Chondrocyte (in vitro differentiated cells): Measurements from ENCODE around the gene LRP11. TPM values are rescaled to one million over a fixed set of nuclear protein-coding genes. Genes with fewer than 3 reads are reported as not detected.

Source experiments
- DNase-seq: peaks from one replicate; pipeline ENCODE4 v3.0.0; 2021; ENCODE audit warnings: mixed read lengths, low spot score
- H3K27ac Mint-ChIP-seq: one replicate; pipeline ENCODE4 v1.8.0; 2021; ENCODE audit warnings: mild to moderate bottlenecking, moderate library complexity, mixed read lengths; ENCODE audit not compliant: unreplicated experiment
- H3K27me3 Mint-ChIP-seq: 2 replicates; pipeline ENCODE4 v1.8.0; 2021; ENCODE audit warnings: low read depth, mixed read lengths
- H3K36me3 Mint-ChIP-seq: 2 replicates; pipeline ENCODE4 v1.8.0; 2021; ENCODE audit warnings: low read depth, mixed read lengths
- H3K4me1 Mint-ChIP-seq: 2 replicates; pipeline ENCODE4 v1.8.0; 2021; ENCODE audit warnings: low read depth, mild to moderate bottlenecking, mixed read lengths
- H3K4me3 Mint-ChIP-seq: one replicate; pipeline ENCODE4 v1.8.0; 2021; ENCODE audit warnings: mild to moderate bottlenecking, moderate library complexity, mixed read lengths; ENCODE audit not compliant: unreplicated experiment
- H3K9me3 Mint-ChIP-seq: 2 replicates; pipeline ENCODE4 v1.8.0; 2021; ENCODE audit warnings: low read depth, mixed read lengths
- CTCF ChIP-seq: fragments of 200-600 bp; sonication (generic); IDR thresholded peaks from 2 replicates; pipeline ENCODE4 v1.5.0; 2021; ENCODE audit warnings: antibody characterized with exemption, mild to moderate bottlenecking, moderate library complexity
- total RNA-seq: library from RNA; stranded (reverse); gene quantifications from 3 replicates; pipeline ENCODE4 v1.2.1, GENCODE V29; 2021

Gene LRP11
- total RNA-seq, 1 donor from 2014 or later = 61.9 TPM

GRCh38 chr6:149900620-149901443 is 36.7 kb upstream of the LRP11 start:
- H3K9me3 Mint-ChIP-seq = no peaks in the 10 kb centered on the region
- TF ChIP-seq CTCF = no peak
- H3K27me3 Mint-ChIP-seq = no peaks in the 10 kb centered on the region
- H3K4me3 Mint-ChIP-seq = no peak overlapping the region
- H3K36me3 Mint-ChIP-seq = no peaks in the 10 kb centered on the region
- no peak for DNase-seq
- H3K27ac Mint-ChIP-seq = no peak overlapping the region
- peaks cover 25% of the 10 kb centered on the region for H3K4me1 Mint-ChIP-seq

GRCh38 chr6:149899926-149900619 is 35.9 kb upstream of the LRP11 start:
- no peaks in the 10 kb centered on the region for H3K27me3 Mint-ChIP-seq
- no peak overlapping the region for H3K27ac Mint-ChIP-seq
- TF ChIP-seq CTCF = no peak
- H3K4me1 Mint-ChIP-seq = peaks cover 33% of the 10 kb centered on the region
- no peaks in the 10 kb centered on the region for H3K36me3 Mint-ChIP-seq
- DNase-seq = no peak
- H3K9me3 Mint-ChIP-seq = no peaks in the 10 kb centered on the region
- no peak overlapping the region for H3K4me3 Mint-ChIP-seq

- Mint-ChIP-seq H3K36me3 (no peaks in the 10 kb centered on the region), H3K27me3 (no peaks in the 10 kb centered on the region), H3K4me3 (no peak overlapping the region), H3K4me1 (peaks cover 38% of the 10 kb centered on the region), H3K27ac (no peak overlapping the region), H3K9me3 (no peaks in the 10 kb centered on the region)
- no peak for DNase-seq
- no peak for TF ChIP-seq CTCF
These were observed 35.3 kb upstream of the LRP11 start for GRCh38 chr6:149899486-149899885.

- DNase-seq = no peak
- Mint-ChIP-seq H3K9me3 (no peaks in the 10 kb centered on the region), H3K4me3 (no peak overlapping the region), H3K4me1 (peaks cover 39% of the 10 kb centered on the region), H3K27ac (no peak overlapping the region), H3K27me3 (no peaks in the 10 kb centered on the region), H3K36me3 (no peaks in the 10 kb centered on the region)
- TF ChIP-seq CTCF = no peak
These were observed 34.8 kb upstream of the LRP11 start for GRCh38 chr6:149898966-149899365.

- peaks cover 39% of the 10 kb centered on the region for H3K4me1 Mint-ChIP-seq
- H3K4me3 Mint-ChIP-seq = peak within 1 kb of the TSS; percentile 60
- no peak for DNase-seq
- H3K9me3 Mint-ChIP-seq = no peaks in the 10 kb centered on the region
- peak within 1 kb of the TSS; percentile 93 for H3K27ac Mint-ChIP-seq
- peak; percentile 29 for TF ChIP-seq CTCF
- no peaks in the 10 kb centered on the region for H3K36me3 Mint-ChIP-seq
- no peaks in the 10 kb centered on the region for H3K27me3 Mint-ChIP-seq
These were observed 33.9 kb upstream of the LRP11 start, which contains the start of gene RAET1E for GRCh38 chr6:149897855-149898744. Gene RAET1E (minus strand): TSS chr6:149898113. CDS start chr6:149890901, 7,212 bp downstream.
